GM19193 (cell line): ENCODE data around the gene AK3.

Experiments used
- POLR2A ChIP-seq: IDR thresholded peaks from 4 replicates; pipeline ENCODE4 v1.6.1; 2011; ENCODE audit not compliant: insufficient read depth, insufficient read length; ENCODE audit errors: extremely low read depth

Gene AK3

DNA sequence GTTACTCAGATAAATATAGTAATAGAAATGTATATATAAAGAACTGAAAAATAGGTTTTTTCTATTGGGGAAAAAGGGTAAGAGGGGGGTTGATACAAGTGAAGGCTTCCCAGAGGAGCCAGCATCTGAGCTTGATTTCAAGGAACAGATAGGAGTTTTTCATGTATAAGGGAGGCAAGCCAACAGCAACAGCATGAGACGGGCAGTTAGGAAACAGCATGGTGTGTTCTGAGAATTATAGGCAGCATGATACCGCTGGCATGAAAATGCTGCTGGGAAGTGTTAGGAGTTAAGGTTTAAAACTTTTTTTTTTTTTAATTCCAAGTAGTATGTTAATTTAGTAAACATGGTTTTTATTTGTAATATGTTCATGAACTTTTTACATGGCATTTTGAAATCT is 52.0 kb downstream of the AK3 start:
- no peak for TF ChIP-seq POLR2A

DNA sequence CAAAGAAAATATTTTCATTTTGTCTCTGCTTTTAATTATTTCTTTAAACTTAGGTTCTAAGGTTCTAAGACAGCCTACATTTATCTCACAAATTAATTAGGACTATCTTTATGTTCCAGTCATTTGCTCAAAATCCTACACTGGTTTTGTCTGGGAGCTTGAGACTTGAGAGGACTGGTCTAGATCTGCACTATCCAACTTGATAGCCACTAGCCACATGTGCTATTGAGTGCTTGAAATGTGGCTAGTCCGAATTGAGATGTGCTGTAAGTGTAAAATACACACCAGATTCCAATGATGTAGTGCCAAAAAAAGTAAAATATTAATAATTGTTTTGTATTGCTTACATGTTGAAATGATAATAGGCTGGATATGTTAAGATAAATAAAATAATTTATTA is 54.4 kb downstream of the AK3 start:
- no peak for TF ChIP-seq POLR2A

- TF ChIP-seq POLR2A: no peak
Observed at GRCh38 chr9:4686112-4686511, 54.9 kb downstream of the AK3 start.

- TF ChIP-seq POLR2A: no peak
Observed at GRCh38 chr9:4684820-4685219, 56.2 kb downstream of the AK3 start.

DNA sequence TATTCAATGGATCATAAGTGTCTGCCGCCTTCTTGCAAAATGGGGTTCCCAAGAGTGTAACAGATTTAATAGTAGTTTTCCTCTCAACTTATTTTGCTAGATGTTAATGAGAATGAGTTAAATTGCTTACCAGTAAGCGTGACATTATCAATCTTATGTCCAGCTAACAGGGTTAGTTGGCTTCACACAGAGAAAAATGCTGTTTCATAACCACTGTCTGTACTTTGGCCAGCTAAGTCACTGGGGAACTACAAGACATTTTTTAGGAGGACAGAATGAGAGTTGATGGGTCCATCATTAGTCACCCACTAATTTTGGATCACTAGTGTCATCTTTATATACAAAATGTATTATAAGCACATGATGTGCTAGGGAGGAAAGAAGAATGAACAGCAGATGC is 60.3 kb downstream of the AK3 start:
- TF ChIP-seq POLR2A: no peak

- no peak for TF ChIP-seq POLR2A
Observed at GRCh38 chr9:4680173-4680525, 60.9 kb downstream of the AK3 start.

DNA sequence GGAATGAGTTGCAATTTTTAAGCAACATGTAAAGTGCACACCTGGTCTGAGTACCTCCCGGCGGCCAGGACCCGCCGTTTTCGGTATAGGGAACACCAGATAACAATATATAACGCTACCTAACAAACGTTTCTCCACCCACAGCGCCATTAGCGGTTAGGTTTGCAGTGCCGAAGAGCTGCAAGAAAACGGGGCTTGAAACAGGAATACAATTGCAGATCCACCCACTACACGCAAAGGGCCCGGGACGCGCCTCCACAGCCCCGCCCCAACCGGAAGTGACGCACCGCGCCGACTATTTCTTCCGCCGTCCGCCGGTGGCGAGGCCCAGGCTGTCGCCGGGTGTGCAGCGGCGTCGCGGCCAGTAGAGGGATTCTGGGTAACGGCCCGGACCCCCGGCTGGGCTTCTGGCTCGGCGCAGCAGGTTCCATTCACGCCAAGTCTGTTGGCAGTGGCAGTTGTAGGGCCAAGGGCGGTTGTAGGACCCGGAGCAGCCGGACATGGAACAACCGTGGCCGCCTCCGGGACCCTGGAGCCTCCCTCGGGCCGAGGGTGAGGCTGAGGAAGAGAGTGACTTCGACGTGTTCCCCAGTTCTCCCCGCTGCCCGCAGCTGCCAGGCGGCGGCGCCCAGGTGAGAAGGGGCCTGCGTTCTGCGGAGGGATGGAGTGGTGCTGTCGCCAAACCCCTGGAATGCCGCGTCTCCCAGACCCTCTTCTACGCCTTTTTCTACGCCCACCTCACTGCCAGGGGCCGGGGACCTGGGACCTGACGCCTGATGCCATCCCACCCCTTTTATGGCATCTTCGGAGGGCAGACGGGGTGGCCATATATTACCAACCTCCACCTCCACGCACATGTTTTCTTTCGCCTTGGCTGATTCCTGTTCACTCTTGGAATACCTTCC is 61.5 kb downstream of the AK3 start, which contains the start of gene CDC37L1:
TSS of gene CDC37L1 (plus strand) at position 302 of the 905 bp plus-strand sequence. CDS start at position 501, 199 bp downstream.
- peak; percentile 98 for TF ChIP-seq POLR2A

DNA sequence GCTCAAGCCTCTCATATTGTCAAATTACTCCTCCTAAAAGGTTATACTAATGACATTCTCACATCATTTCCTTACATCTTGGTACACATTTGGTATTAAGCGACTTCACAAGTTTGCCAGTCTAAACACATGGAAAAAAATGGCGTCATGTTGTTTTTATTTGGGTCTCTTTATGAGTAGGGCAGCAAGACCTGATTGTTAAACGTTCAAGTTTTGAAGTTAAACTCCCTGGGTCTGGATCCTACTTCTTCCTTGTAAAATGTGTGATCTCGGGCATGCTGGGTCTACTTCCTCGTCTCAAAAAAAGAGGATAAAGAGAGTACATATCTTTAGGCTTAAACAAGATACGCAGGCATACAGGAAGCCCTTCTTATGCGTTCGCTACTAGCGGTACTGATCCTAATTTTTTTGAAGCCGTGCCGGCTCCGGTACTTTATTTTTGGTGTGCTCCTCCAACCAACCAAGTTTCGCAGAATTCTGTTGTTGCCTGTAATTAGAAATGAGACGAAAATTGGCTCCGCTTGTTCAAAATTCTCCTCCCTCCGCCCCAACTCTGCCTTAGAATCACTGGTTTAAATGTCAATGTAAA is 62.2 kb downstream of the AK3 start:
- TF ChIP-seq POLR2A: no peak

- no peak for TF ChIP-seq POLR2A
Observed at GRCh38 chr9:4677392-4677791, 63.6 kb downstream of the AK3 start.

DNA sequence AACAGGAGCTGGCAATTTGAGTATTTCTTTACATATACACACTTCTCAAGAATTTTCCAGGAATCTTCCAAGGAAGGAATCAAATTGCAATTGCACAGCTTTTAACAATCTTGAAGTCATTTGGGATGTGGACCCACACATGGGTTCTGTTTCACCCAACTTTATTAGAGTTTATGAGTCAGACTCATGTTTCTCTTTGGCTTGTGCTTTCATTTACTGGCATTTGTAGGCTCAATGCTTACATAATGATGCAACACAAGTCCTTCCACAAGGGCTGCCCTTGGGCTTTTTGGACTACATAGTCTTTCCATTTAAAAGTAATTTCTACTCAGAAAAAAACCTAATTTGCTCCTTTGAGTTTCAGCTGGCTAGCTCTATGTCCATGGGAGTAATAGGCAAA is 66.2 kb downstream of the AK3 start:
- no peak for TF ChIP-seq POLR2A

DNA sequence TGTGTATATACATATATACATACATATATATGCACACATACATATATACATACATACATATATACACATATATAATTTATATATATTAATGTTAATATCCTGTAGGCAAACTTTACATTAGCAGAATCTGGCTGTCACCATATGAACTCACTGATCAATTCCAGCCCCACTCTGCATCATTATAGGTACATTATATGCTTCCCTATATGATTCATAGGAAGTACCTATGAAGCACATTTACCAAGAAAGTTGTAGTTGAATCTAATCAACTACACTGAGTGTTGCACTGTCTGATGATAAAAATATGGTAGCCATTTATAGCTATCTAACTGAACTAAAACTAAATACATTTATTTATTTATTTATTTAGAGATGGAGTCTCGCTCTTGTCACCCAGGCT is 69.3 kb downstream of the AK3 start:
- no peak for TF ChIP-seq POLR2A

- TF ChIP-seq POLR2A: no peak
Observed at GRCh38 chr9:4670591-4670990, 70.4 kb downstream of the AK3 start.

GRCh38 chr9:4669890-4670289 is 71.1 kb downstream of the AK3 start:
- TF ChIP-seq POLR2A: no peak

- TF ChIP-seq POLR2A: no peak
Observed at GRCh38 chr9:4668604-4669003, 72.4 kb downstream of the AK3 start.

GRCh38 chr9:4667681-4668080 is 73.3 kb downstream of the AK3 start:
- TF ChIP-seq POLR2A: no peak

DNA sequence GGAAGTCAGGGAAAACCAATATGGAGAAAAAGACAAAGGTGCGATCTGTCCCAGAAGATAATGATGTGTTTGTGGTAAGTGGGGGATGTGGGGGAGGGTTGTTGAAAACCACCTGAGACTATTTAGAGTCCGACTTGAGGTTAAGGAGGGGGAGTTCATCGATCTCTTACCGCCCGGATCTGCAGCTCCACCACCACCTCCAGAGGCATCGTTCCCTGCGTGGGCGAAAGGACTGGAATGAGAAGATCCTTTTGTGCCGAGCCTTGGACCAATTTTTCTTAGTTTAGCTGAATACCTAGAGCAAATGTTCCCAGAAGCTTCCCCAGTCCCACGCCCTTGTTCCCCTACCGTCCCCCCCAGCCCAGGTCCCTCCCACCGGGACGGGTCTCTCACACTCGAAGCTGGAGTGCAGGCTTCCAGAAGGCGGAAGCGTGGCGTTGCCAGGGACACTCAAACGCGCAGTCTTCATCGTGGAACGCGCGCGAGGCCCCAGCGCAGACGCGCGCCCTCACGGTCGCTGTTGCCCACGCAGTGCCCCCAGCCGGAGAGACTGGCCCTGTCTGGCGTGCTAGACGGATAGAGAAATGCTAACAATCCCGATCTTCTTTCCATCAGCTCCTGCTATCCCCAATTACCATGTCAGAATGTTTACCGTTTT is 74.8 kb downstream of the AK3 start, which contains the start of gene SPATA6L:
TSS of gene SPATA6L (minus strand) at position 439 of the 658 bp plus-strand sequence. CDS start at position 209, 230 bp downstream.
- peak; percentile 39 for TF ChIP-seq POLR2A
